ENCODE measurements around the gene KLF3. TPM values are rescaled to one million over a fixed set of nuclear protein-coding genes. Genes with fewer than 3 reads are reported as not detected.

The KLF3 gene
- total and polyA plus RNA-seq, 9 of the 15 experiments (the other 6 are each of a cell fraction or from before 2014, with no cell fraction given): 9.9 to 47.2 (median 18.1) TPM

GRCh38 chr4:38663090-38663800 lies 754 bp upstream of the KLF3 start (continued):
- TF ChIP-seq TAF1 (IDR thresholded peaks at IDR 0.05; ENCODE audit: control insufficient read depth, extremely low read depth, insufficient read depth, low read length, severe bottlenecking): peak; percentile 66
- TF ChIP-seq HNRNPK (IDR thresholded peaks at IDR 0.05; ENCODE audit: low read depth, low read length, poor library complexity, severe bottlenecking): no peak
- TF ChIP-seq AFF1 (IDR thresholded peaks at IDR 0.05; ENCODE audit: low read depth in 1 of 2, partially characterized antibody in 2 of 2): no peak
- peak; percentile 36; the same call in 1 of the 2 replicates for TF ChIP-seq THAP12 (CRISPR knock-in tag; IDR thresholded peaks at IDR 0.05)
- TF ChIP-seq STAG1 (CRISPR knock-in tag; IDR thresholded peaks at IDR 0.05; ENCODE audit: borderline replicate concordance): no peak
- TF ChIP-seq NFRKB (IDR thresholded peaks at IDR 0.05; ENCODE audit: low read depth): peak; percentile 53; the same call in 1 of the 2 replicates
- no peak for TF ChIP-seq ZNF518B (CRISPR knock-in tag; IDR thresholded peaks at IDR 0.05)

Data from K562 (cell line).